Ishikawa (cell line): Measurements from ENCODE around the gene HOXD8.

Experiments used
- CEBPB ChIP-seq: IDR thresholded peaks from 2 replicates; pipeline ENCODE4 v1.6.1; 2012
- CREB1 ChIP-seq: IDR thresholded peaks from 2 replicates; pipeline ENCODE4 v1.6.1; 2012; ENCODE audit warnings: low read depth
- EGR1 ChIP-seq: IDR thresholded peaks from 2 replicates; pipeline ENCODE4 v1.6.1; 2012
- EP300 ChIP-seq: IDR thresholded peaks from 2 replicates; pipeline ENCODE4 v1.6.1; 2012; ENCODE audit warnings: borderline replicate concordance
- FOXM1 ChIP-seq: IDR thresholded peaks from 2 replicates; pipeline ENCODE4 v1.6.1; 2012; ENCODE audit warnings: low read depth, borderline replicate concordance
- MAX ChIP-seq: IDR thresholded peaks from 2 replicates; pipeline ENCODE4 v1.6.1; 2012
- NFIC ChIP-seq: IDR thresholded peaks from 2 replicates; pipeline ENCODE4 v1.6.1; 2012
- RAD21 ChIP-seq: IDR thresholded peaks from 2 replicates; pipeline ENCODE4 v1.6.1; 2012; ENCODE audit warnings: low read depth
- REST ChIP-seq: IDR thresholded peaks from 2 replicates; pipeline ENCODE4 v1.6.1; 2012; ENCODE audit warnings: low read depth, mild to moderate bottlenecking
- TAF1 ChIP-seq: IDR thresholded peaks from 2 replicates; pipeline ENCODE4 v1.6.1; 2012; ENCODE audit warnings: low read depth, mild to moderate bottlenecking
- TCF12 ChIP-seq: IDR thresholded peaks from 2 replicates; pipeline ENCODE4 v1.6.1; 2012; ENCODE audit warnings: low read depth
- TEAD4 ChIP-seq: IDR thresholded peaks from 2 replicates; pipeline ENCODE4 v1.6.1; 2012
- USF1 ChIP-seq: IDR thresholded peaks from 2 replicates; pipeline ENCODE4 v1.6.1; 2012
- YY1 ChIP-seq: IDR thresholded peaks from 2 replicates; pipeline ENCODE4 v1.6.1; 2012; ENCODE audit warnings: low read depth
- ZBTB7A ChIP-seq: IDR thresholded peaks from 2 replicates; pipeline ENCODE4 v1.6.1; 2012; ENCODE audit warnings: low read depth

The HOXD8 gene

GRCh38 chr2:176096243-176096985 is 33.1 kb upstream of the HOXD8 start:
- TF ChIP-seq REST, result no peak
- TF ChIP-seq RAD21, result no peak
- no peak for TF ChIP-seq TAF1
- TF ChIP-seq MAX, result no peak
- no peak for TF ChIP-seq ZBTB7A
- no peak for TF ChIP-seq FOXM1

- TF ChIP-seq NFIC (no peak), TAF1 (no peak), ZBTB7A (no peak), RAD21 (peak; percentile 88), REST (no peak), FOXM1 (no peak), TCF12 (no peak; the same call in 1 of the 2 replicates), CREB1 (no peak), USF1 (no peak), CEBPB (no peak), MAX (peak; percentile 73), YY1 (no peak)
Observed at GRCh38 chr2:176096986-176097819, 32.3 kb upstream of the HOXD8 start.

GRCh38 chr2:176097820-176098365 is 31.6 kb upstream of the HOXD8 start:
- TF ChIP-seq MAX (no peak), USF1 (no peak), TEAD4 (no peak), TAF1 (no peak), ZBTB7A (no peak), CEBPB (no peak), REST (no peak), YY1 (no peak), EGR1 (no peak), FOXM1 (no peak), EP300 (no peak), CREB1 (no peak)
